K562 (cell line): ENCODE data around the gene CDK9. TPM values are rescaled to one million over a fixed set of nuclear protein-coding genes. Genes with fewer than 3 reads are reported as not detected.

Experiments used
- BCOR ChIP-seq: fragments of 450-650 bp; IDR thresholded peaks from 2 replicates; pipeline ENCODE4 v1.6.1; 2016
- CBX2 ChIP-seq: fragments of 200-600 bp; sonication (generic); IDR thresholded peaks from one replicate; pipeline ENCODE4 v1.6.1; 2012; ENCODE audit warnings: mild to moderate bottlenecking, low read length, inconsistent platforms; ENCODE audit not compliant: insufficient read depth, poor library complexity, severe bottlenecking
- CHCHD3 ChIP-seq: fragments of 250-450 bp; sonication (Bioruptor Pico); IDR thresholded peaks from 2 replicates; pipeline ENCODE4 v2.1.2; 2022; ENCODE audit warnings: mild to moderate bottlenecking
- CREB1 ChIP-seq, 2 experiments: sonication (generic) in 1 of 2; formaldehyde crosslinking in 1 of 2; IDR thresholded peaks; 2 replicates each; pipeline versions ENCODE4 v1.6.1 to v1.8.0; 2012 to 2022; ENCODE audit warnings: inconsistent platforms in 1 of 2, mild to moderate bottlenecking in 1 of 2, missing genetic modification reagents in 1 of 2, moderate library complexity in 1 of 2
- CTBP1 ChIP-seq: fragments of 450-650 bp; IDR thresholded peaks from 2 replicates; pipeline ENCODE4 v1.6.1; 2016; ENCODE audit warnings: borderline replicate concordance
- DPF2 ChIP-seq: fragments of 450-650 bp; IDR thresholded peaks from 2 replicates; pipeline ENCODE4 v1.6.1; 2016
- GABPB1 ChIP-seq: sonication (generic); formaldehyde crosslinking; IDR thresholded peaks from 2 replicates; pipeline ENCODE4 v1.8.0; 2022; ENCODE audit warnings: mild to moderate bottlenecking, missing genetic modification reagents
- GATAD2B ChIP-seq: fragments of 450-650 bp; IDR thresholded peaks from 2 replicates; pipeline ENCODE4 v1.6.1; 2017; ENCODE audit warnings: mild to moderate bottlenecking, borderline replicate concordance
- GTF2E2 ChIP-seq: fragments of 200-800 bp; sonication (Bioruptor generic); IDR thresholded peaks from 2 replicates; pipeline ENCODE4 v1.6.1; 2016; ENCODE audit warnings: missing genetic modification characterization, missing compliant biosample characterization
- KAT7 ChIP-seq: sonication (generic); formaldehyde crosslinking; IDR thresholded peaks from 2 replicates; pipeline ENCODE4 v1.8.0; 2022; ENCODE audit warnings: missing genetic modification reagents, mild to moderate bottlenecking, borderline replicate concordance
- KDM1A ChIP-seq, 2 experiments: fragments of 450-650 bp; IDR thresholded peaks; 2 replicates each; pipeline ENCODE4 v1.6.1; 2016; ENCODE audit warnings: mild to moderate bottlenecking in 2 of 2
- KDM5B ChIP-seq: fragments of 200-600 bp; sonication (generic); IDR thresholded peaks from 2 replicates; pipeline ENCODE4 v1.6.1; 2012; ENCODE audit warnings: low read depth, mild to moderate bottlenecking, moderate library complexity, low read length, control low read depth, inconsistent platforms; ENCODE audit not compliant: insufficient replicate concordance
- NBN ChIP-seq: fragments of 450-650 bp; IDR thresholded peaks from 2 replicates; pipeline ENCODE4 v1.6.1; 2016; ENCODE audit warnings: low read depth, mild to moderate bottlenecking
- NRF1 ChIP-seq, 2 experiments: fragments of 450-650 bp; IDR thresholded peaks in 1 of 2; conservative IDR thresholded peaks in 1 of 2; 2 replicates each; pipeline ENCODE4 v1.6.1; 2014; ENCODE audit warnings: mild to moderate bottlenecking in 2 of 2
- PHTF2 ChIP-seq: fragments of 250-450 bp; sonication (Bioruptor Pico); IDR thresholded peaks from 2 replicates; pipeline ENCODE4 v1.5.0; 2021; ENCODE audit warnings: mild to moderate bottlenecking
- RBM22 ChIP-seq: fragments of 200-400 bp; formaldehyde crosslinking; IDR thresholded peaks from 2 replicates; pipeline ENCODE4 v1.6.1; 2018; ENCODE audit warnings: low read length, low read depth; ENCODE audit not compliant: poor library complexity, severe bottlenecking
- RERE ChIP-seq: sonication (generic); formaldehyde crosslinking; IDR thresholded peaks from 2 replicates; pipeline ENCODE4 v1.8.0; 2023; ENCODE audit warnings: missing genetic modification reagents, mild to moderate bottlenecking, borderline replicate concordance
- TEAD2 ChIP-seq: fragments of 450-650 bp; IDR thresholded peaks from 2 replicates; pipeline ENCODE4 v1.6.1; 2016; ENCODE audit warnings: missing genetic modification characterization, control low read depth, missing compliant biosample characterization
- ZKSCAN8 ChIP-seq: fragments of 200-800 bp; sonication (Bioruptor generic); IDR thresholded peaks from 2 replicates; pipeline ENCODE4 v1.6.1; 2016; ENCODE audit warnings: missing genetic modification characterization, missing compliant biosample characterization
- ZNF134 ChIP-seq: fragments of 250-450 bp; sonication (Bioruptor Pico); conservative IDR thresholded peaks from 2 replicates; pipeline ENCODE4 v1.4.0; 2020
- ZNF311 ChIP-seq: fragments of 250-450 bp; sonication (Bioruptor Pico); IDR thresholded peaks from 2 replicates; pipeline ENCODE4 v1.4.0; 2020; ENCODE audit warnings: mild to moderate bottlenecking, moderate library complexity
- ZNF507 ChIP-seq: conservative IDR thresholded peaks from 2 replicates; pipeline ENCODE4 v1.6.1; 2017; ENCODE audit warnings: missing genetic modification characterization, missing compliant biosample characterization
- polyA plus RNA-seq, 8 experiments: library from polyadenylated mRNA; depleted of rRNA in 4 of 8; stranded (reverse) in 5 of 8; unstranded in 3 of 8; fragments of >200 nt; fragmentation: Nextera tagmentation in 2 of 8; fragmentation: Illumina TruSeq in 1 of 8; extraction: Ambion mirVana in 2 of 8; extraction: Trizol in 1 of 8; gene quantifications; 2 replicates each; pipeline versions ENCODE4 v1.2.1 to v1.2.3, GENCODE V29; 2011 to 2014; ENCODE audit warnings: inconsistent platforms in 1 of 8, missing spikeins in 1 of 8
- total RNA-seq, 7 experiments: library from RNA; depleted of rRNA in 6 of 7; stranded (reverse); fragments of >200 nt in 6 of 7; fragmentation: Illumina TruSeq in 2 of 7; extraction: Trizol in 2 of 7; gene quantifications; 2 replicates each; pipeline versions ENCODE4 v1.2.1 to v1.2.3, GENCODE V29; 2011 to 2021; ENCODE audit warnings: low replicate concordance in 1 of 7
- TF ChIP-seq, protein P1 (sequence below): sonication (generic); formaldehyde crosslinking; IDR thresholded peaks from 2 replicates; pipeline ENCODE4 v1.8.1; 2022; ENCODE audit warnings: missing genetic modification reagents

Gene CDK9
- total and polyA plus RNA-seq, 9 of the 15 experiments (the other 6 are each of a cell fraction or from before 2014, with no cell fraction given): 4.2 to 78.6 (median 33.0) TPM

DNA sequence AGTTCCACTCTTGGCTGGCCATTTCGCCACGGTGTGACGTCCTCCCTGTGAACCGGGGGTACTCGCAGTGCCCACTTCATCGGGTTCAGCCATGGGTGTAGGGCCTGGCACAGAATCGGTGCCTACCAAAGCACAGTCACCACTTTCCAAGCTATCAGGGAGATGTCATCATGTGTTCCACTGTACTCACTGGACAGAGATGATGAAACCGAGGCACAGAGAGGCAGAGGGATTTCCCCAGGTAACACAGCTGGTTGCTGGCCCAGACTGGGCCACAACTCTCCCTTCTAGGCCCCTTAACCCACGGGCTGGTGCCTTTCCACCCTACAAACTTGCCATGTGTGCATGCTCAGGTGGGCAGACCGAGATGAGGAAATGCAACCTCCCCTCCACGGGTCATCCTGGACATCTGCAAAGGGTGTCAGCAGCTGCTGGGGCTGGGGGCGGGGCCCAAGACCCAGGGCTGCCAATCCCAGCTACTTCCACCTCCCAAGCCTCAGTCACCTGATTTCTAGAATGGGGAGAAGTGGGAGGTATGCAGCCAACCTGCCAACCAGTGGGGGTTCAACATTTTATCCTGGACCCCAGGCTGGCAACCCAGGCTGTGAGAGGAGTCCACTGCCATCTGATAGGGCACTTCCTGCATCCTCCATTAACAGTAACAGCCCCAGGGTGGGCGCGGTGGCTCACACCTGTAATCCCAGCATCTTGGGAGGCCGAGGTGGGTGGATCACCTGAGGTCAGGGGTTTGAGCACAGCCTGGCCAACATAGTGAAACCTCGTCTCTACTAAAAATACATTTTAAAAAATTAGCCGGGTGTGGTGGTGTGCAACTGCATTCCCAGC is 6.5 kb upstream of the CDK9 start (continued):
- peak in 1 of 2 experiments; percentile 60; a peak in 2 of 4 replicates for TF ChIP-seq KDM1A (IDR thresholded peaks at IDR 0.05)
- 0 out of 2 replicates have a peak, but pooled peaks have one; percentile 19 for TF ChIP-seq GABPB1 (CRISPR knock-in tag)
- no peak for TF ChIP-seq CHCHD3
- TF ChIP-seq RBM22: no peak
- no peak for TF ChIP-seq ZKSCAN8 (CRISPR knock-in tag)
- TF ChIP-seq RERE: 0 out of 2 replicates have a peak, but pooled peaks have one; percentile 42
- no peak for TF ChIP-seq ZNF507 (tag)
- 0 out of 2 replicates have a peak, but pooled peaks have one; percentile 19 for TF ChIP-seq CTBP1
- TF ChIP-seq, protein P1, sequence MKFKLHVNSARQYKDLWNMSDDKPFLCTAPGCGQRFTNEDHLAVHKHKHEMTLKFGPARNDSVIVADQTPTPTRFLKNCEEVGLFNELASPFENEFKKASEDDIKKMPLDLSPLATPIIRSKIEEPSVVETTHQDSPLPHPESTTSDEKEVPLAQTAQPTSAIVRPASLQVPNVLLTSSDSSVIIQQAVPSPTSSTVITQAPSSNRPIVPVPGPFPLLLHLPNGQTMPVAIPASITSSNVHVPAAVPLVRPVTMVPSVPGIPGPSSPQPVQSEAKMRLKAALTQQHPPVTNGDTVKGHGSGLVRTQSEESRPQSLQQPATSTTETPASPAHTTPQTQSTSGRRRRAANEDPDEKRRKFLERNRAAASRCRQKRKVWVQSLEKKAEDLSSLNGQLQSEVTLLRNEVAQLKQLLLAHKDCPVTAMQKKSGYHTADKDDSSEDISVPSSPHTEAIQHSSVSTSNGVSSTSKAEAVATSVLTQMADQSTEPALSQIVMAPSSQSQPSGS (CRISPR knock-in tag): no peak
- no peak for TF ChIP-seq NBN
- no peak for TF ChIP-seq KDM5B
- peak in 1 of 2 experiments; percentile 32; a peak in 1 of 4 replicates for TF ChIP-seq NRF1 (conservative IDR thresholded peaks at IDR 0.05 in 1 of 2, IDR thresholded peaks at IDR 0.05 in 1 of 2)
- no peak for TF ChIP-seq ZNF311 (CRISPR knock-in tag)
- TF ChIP-seq TEAD2: no peak
- no peak for TF ChIP-seq CREB1 (IDR thresholded peaks at IDR 0.05)
- TF ChIP-seq CREB1 (CRISPR knock-in tag; IDR thresholded peaks at IDR 0.05): 0 out of 2 replicates have a peak, but pooled peaks have one; percentile 44
- TF ChIP-seq ZNF134 (CRISPR knock-in tag): no peak
- TF ChIP-seq KAT7 (CRISPR knock-in tag): 0 out of 2 replicates have a peak, but pooled peaks have one; percentile 51
- peak; percentile 91 for TF ChIP-seq BCOR
- no peak for TF ChIP-seq GTF2E2
- TF ChIP-seq GATAD2B: no peak
- TF ChIP-seq DPF2: no peak
- no peak for TF ChIP-seq CBX2
- no peak for TF ChIP-seq PHTF2 (CRISPR knock-in tag)
